Neural crest cell (in vitro differentiated cells): ENCODE measurements around the gene SDK1. TPM values are rescaled to one million over a fixed set of nuclear protein-coding genes. Genes with fewer than 3 reads are reported as not detected.

Experiments used
- DNase-seq: peaks from one replicate; pipeline ENCODE4 v3.0.0; 2021; ENCODE audit warnings: low read depth, mixed read lengths, low spot score
- H3K27ac Mint-ChIP-seq: one replicate; pipeline ENCODE4 v1.8.0; 2021; ENCODE audit warnings: mild to moderate bottlenecking, mixed read lengths; ENCODE audit not compliant: unreplicated experiment
- H3K27me3 Mint-ChIP-seq: 2 replicates; pipeline ENCODE4 v1.8.0; 2021; ENCODE audit warnings: low read depth, mild to moderate bottlenecking, mixed read lengths
- H3K36me3 Mint-ChIP-seq: 2 replicates; pipeline ENCODE4 v1.8.0; 2021; ENCODE audit warnings: low read depth, mild to moderate bottlenecking, mixed read lengths
- H3K4me1 Mint-ChIP-seq: 2 replicates; pipeline ENCODE4 v1.8.0; 2021; ENCODE audit warnings: mixed read lengths
- H3K4me3 Mint-ChIP-seq: one replicate; pipeline ENCODE4 v1.8.0; 2021; ENCODE audit warnings: mild to moderate bottlenecking, mixed read lengths
- H3K9me3 Mint-ChIP-seq: 2 replicates; pipeline ENCODE4 v1.8.0; 2021; ENCODE audit warnings: mixed read lengths
- total RNA-seq: library from RNA; stranded (reverse); gene quantifications from 2 replicates; pipeline ENCODE4 v1.2.1, GENCODE V29; 2021
- TF ChIP-seq, protein P1 (sequence below): fragments of 200-600 bp; sonication (generic); conservative IDR thresholded peaks from 2 replicates; pipeline ENCODE4 v1.5.0; 2021; ENCODE audit warnings: antibody characterized with exemption, mild to moderate bottlenecking

SDK1 gene
- total RNA-seq, 1 donor from 2014 or later: 11.6 TPM

DNA sequence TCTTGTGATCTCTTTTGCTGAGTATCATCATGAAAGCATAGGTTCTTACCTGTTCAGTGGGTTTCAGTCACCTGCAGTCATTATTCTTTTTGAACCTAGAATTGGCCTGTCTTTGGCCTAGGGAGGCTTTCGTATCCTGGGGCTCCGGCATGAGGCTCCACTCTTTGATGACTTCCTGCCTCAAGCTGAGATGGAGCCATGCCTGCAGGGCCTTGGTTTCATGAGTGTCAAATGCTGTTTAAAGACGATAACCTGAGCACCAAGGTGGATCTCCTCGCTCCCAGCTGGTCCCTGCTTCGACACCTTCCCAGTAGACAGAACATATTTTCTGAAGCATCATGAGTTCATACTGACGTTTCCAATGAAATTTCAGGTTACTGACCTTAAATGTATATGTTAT is 783.2 kb downstream of the SDK1 start:
- H3K36me3 Mint-ChIP-seq: peaks cover 7% of the 10 kb centered on the region
- H3K9me3 Mint-ChIP-seq: peaks cover 3% of the 10 kb centered on the region
- H3K4me3 Mint-ChIP-seq: no peak overlapping the region
- no peaks in the 10 kb centered on the region for H3K4me1 Mint-ChIP-seq
- no peak overlapping the region for H3K27ac Mint-ChIP-seq
- no peak for DNase-seq
- H3K27me3 Mint-ChIP-seq: no peaks in the 10 kb centered on the region
- TF ChIP-seq, protein P1, sequence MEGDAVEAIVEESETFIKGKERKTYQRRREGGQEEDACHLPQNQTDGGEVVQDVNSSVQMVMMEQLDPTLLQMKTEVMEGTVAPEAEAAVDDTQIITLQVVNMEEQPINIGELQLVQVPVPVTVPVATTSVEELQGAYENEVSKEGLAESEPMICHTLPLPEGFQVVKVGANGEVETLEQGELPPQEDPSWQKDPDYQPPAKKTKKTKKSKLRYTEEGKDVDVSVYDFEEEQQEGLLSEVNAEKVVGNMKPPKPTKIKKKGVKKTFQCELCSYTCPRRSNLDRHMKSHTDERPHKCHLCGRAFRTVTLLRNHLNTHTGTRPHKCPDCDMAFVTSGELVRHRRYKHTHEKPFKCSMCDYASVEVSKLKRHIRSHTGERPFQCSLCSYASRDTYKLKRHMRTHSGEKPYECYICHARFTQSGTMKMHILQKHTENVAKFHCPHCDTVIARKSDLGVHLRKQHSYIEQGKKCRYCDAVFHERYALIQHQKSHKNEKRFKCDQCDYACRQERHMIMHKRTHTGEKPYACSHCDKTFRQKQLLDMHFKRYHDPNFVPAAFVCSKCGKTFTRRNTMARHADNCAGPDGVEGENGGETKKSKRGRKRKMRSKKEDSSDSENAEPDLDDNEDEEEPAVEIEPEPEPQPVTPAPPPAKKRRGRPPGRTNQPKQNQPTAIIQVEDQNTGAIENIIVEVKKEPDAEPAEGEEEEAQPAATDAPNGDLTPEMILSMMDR: no peak

DNA sequence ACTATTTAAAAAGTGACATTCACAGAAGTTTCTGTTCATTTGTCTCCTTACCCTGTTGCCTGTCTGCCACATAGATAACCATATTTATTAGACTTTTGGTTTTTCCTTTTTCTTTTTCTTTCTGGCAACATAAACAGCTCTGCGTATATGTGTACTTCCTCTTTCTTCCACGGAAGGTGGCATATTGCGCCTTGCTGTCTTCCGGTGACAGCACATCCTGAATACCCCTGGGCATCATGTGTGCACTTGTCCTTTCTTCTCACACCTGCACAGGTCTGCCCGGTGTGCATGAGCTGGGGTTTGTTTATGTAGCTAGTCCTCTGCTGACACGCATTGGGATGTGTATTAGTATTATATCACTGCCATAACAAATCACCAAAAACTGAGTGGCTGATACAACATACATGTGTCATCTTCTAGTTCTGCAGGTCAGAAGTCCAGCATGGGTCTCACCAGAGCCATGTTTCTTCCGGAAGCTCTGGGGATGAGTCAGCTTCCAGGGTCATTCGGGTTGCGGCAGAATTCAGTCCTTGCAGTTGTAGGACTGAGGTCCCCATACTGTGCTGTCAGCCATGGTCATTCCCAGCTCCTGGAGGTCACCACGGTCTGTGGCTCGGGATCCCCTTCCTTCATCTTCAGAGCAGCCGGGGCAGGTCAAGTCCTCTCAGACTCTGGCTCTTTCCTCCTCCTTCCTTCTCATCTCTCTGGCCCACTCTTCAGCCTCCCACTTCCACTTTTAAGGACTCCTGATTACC is 785.1 kb downstream of the SDK1 start:
- TF ChIP-seq, protein P1: no peak
- peaks cover 10% of the 10 kb centered on the region for H3K9me3 Mint-ChIP-seq
- peaks cover 14% of the 10 kb centered on the region for H3K36me3 Mint-ChIP-seq
- H3K27me3 Mint-ChIP-seq: no peaks in the 10 kb centered on the region
- H3K27ac Mint-ChIP-seq: no peak overlapping the region
- H3K4me1 Mint-ChIP-seq: no peaks in the 10 kb centered on the region
- DNase-seq: no peak
- no peak overlapping the region for H3K4me3 Mint-ChIP-seq

DNA sequence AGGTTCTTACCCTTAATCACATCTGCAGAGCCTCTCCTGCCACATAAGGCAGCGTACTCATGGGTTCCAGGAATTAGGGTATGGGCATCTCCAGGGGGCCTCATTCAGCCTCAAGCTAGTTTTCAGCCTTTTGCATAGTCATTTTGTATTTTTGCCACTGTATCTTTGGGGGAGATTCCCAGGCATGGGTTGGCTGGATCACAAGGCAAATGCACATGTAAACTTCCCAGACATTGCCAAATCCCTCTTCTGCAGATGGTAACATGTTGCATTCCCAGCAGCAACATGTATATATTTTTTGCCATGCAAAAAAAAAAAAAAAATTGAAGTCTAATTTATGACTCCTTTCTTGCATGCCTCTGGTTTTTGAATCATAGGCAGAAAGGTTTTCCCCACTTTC is 785.7 kb downstream of the SDK1 start:
- H3K27me3 Mint-ChIP-seq: no peaks in the 10 kb centered on the region
- no peak overlapping the region for H3K4me3 Mint-ChIP-seq
- H3K4me1 Mint-ChIP-seq: no peaks in the 10 kb centered on the region
- H3K27ac Mint-ChIP-seq: no peak overlapping the region
- H3K36me3 Mint-ChIP-seq: peaks cover 16% of the 10 kb centered on the region
- no peak for DNase-seq
- H3K9me3 Mint-ChIP-seq: peaks cover 10% of the 10 kb centered on the region
- TF ChIP-seq, protein P1: no peak

DNA sequence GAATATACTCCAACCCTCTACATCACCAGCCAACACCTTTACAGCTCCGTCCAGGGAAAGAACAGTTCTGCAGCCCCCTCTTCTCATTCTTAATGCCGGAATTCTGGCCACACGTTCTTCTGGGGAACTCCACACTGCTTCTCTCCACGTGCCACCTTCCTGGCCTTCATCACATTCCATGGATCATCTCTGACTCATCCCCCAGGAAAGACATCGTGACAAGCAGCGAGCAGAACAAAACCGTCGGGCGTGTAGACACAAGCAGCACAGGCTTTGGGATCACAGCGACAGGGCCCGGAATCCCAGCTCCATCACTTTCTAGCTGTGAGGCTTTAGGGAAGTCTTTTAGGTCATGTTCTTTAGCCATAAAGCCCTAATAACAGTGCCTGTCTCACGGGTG is 790.7 kb downstream of the SDK1 start:
- Mint-ChIP-seq H3K4me3 (no peak overlapping the region), H3K9me3 (peaks cover 10% of the 10 kb centered on the region), H3K27ac (no peak overlapping the region), H3K4me1 (no peaks in the 10 kb centered on the region), H3K27me3 (no peaks in the 10 kb centered on the region), H3K36me3 (peaks cover 19% of the 10 kb centered on the region)
- no peak for DNase-seq
- TF ChIP-seq, protein P1: no peak

DNA sequence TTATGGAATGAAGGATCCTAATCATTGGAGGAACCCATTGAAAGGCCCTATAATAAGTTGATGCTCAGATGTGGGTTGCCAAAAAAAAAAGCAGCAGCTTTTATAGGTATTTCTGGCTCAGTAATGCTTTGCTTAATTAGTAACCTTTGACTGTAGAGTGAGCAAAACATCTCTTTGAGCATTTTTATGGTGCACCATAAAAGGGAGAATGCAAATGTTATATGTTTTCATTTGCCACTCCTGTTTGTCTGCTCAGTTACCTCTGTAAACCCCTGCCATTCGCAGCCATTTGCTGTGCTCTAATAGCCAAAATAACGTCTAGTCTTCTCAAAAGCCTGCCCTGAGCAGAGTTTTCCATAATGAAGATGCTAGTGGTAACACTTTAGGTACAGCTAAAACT is 792.0 kb downstream of the SDK1 start:
- DNase-seq: no peak
- H3K36me3 Mint-ChIP-seq: peaks cover 19% of the 10 kb centered on the region
- H3K9me3 Mint-ChIP-seq: peaks cover 10% of the 10 kb centered on the region
- H3K4me1 Mint-ChIP-seq: no peaks in the 10 kb centered on the region
- no peaks in the 10 kb centered on the region for H3K27me3 Mint-ChIP-seq
- no peak overlapping the region for H3K4me3 Mint-ChIP-seq
- H3K27ac Mint-ChIP-seq: no peak overlapping the region
- TF ChIP-seq, protein P1: no peak
